Subcutaneous adipose tissue (tissue), 4 donors: ENCODE data around the gene POLR3E. TPM values are rescaled to one million over a fixed set of nuclear protein-coding genes. Genes with fewer than 3 reads are reported as not detected.

ENCODE experiments used
- total RNA-seq, 4 donors: library from RNA; depleted of rRNA; stranded (reverse); fragments of >200 nt; gene quantifications; one replicate each; pipeline ENCODE4 v1.1.0, GENCODE V29; 2016
- TF ChIP-seq, protein P1 (sequence below): fragments of 450-650 bp; IDR thresholded peaks from one replicate; pipeline ENCODE4 v1.5.1; 2016; ENCODE audit warnings: low read depth, mild to moderate bottlenecking, control low read depth, antibody characterized with exemption, moderate library complexity

POLR3E gene
- total RNA-seq, 4 donors from 2014 or later, result 29.2 to 48.4 (median 40.5) TPM

- TF ChIP-seq, protein P1, sequence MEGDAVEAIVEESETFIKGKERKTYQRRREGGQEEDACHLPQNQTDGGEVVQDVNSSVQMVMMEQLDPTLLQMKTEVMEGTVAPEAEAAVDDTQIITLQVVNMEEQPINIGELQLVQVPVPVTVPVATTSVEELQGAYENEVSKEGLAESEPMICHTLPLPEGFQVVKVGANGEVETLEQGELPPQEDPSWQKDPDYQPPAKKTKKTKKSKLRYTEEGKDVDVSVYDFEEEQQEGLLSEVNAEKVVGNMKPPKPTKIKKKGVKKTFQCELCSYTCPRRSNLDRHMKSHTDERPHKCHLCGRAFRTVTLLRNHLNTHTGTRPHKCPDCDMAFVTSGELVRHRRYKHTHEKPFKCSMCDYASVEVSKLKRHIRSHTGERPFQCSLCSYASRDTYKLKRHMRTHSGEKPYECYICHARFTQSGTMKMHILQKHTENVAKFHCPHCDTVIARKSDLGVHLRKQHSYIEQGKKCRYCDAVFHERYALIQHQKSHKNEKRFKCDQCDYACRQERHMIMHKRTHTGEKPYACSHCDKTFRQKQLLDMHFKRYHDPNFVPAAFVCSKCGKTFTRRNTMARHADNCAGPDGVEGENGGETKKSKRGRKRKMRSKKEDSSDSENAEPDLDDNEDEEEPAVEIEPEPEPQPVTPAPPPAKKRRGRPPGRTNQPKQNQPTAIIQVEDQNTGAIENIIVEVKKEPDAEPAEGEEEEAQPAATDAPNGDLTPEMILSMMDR, result no peak
Observed at GRCh38 chr16:22328081-22328725, 31.0 kb downstream of the POLR3E start.

- TF ChIP-seq, protein P1, result no peak
Observed at GRCh38 chr16:22329199-22329695, 32.0 kb downstream of the POLR3E start.

- TF ChIP-seq, protein P1, result no peak
Observed at GRCh38 chr16:22330326-22330725, 33.1 kb downstream of the POLR3E start.

DNA sequence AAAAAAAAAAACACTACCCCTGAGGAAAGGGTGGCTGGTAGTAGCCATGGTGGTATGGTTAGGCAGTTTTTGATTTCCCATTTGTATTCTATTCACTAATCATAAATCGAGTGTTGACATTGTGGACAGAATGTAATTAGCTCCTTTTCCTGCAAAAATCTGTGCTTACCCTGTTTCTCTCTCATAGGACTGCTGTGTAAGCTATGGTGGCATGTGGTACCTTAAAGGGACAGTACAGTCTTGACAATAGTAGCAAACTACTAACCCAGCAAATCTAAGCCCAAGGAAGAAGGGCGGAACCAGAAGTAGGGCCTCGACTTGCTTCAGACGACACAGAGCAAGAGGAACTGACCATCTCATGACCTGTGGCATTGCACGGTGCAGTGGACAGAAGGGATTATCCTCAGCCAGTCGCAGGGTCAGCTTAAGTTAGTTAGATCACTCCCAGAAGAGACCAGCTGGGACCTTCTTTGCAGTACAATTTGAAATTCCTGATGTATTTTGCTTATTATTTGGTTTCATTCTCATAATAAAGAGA, 36.3 kb downstream of the POLR3E start:
- TF ChIP-seq, protein P1, result no peak

- TF ChIP-seq, protein P1, result no peak
Observed at GRCh38 chr16:22335668-22336246, 38.5 kb downstream of the POLR3E start.

GRCh38 chr16:22336581-22336980, 39.4 kb downstream of the POLR3E start:
- TF ChIP-seq, protein P1, result no peak

DNA sequence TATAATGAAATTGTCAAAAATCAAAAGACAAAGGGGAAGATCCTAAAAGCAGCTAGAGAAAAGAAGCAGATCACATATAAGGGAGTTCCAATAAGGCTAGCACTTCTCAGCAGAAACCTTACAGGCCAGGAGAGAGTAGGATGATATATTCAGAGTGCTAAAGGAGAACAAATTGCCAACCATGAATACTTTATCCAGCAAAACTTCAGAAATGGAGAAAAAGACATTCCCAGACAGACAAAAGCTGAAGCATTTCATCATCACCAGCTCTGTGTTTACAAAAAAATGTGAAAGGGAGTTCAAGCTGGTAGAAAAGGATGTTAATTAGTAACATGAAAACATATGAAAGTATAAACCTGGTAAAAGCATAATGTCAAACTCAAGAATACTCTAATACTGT, 39.8 kb downstream of the POLR3E start:
- TF ChIP-seq, protein P1, result no peak
